GM12878 (cell line): Measurements from ENCODE around the gene ACOT7. TPM values are rescaled to one million over a fixed set of nuclear protein-coding genes. Genes with fewer than 3 reads are reported as not detected.

Source experiments
- ATAC-seq: fragments of 200-7000 bp; cut with Tn5 transposase; 3 replicates; pipeline ENCODE4 v1.9.1; 2020; ENCODE audit warnings: mild to moderate bottlenecking, moderate library complexity
- BruUV-seq: library from RNA; stranded (reverse); fragments of 400-500 nt; replicated peaks from 2 replicates; lab custom pipeline; 2021; lab: Mats Ljungman, UMichigan
- CTCF ChIA-PET: fragments of 300-600 bp; sonication (Branson Sonifier 250); formaldehyde crosslinking; extraction: SDS; loops from one replicate; lab custom pipeline; 2021; ENCODE audit warnings: inconsistent platforms; lab: Yijun Ruan, JAX
- POLR2A ChIA-PET: fragments of 350-600 bp; formaldehyde crosslinking; extraction: SDS; loops from one replicate; lab custom pipeline; 2021; ENCODE audit warnings: inconsistent platforms; lab: Charles Lee
- RAD21 ChIA-PET: fragments of 300-600 bp; sonication (Branson Sonifier 250); formaldehyde crosslinking; loops from one replicate; lab custom pipeline; 2023; ENCODE audit warnings: antibody characterized with exemption; ENCODE audit not compliant: unreplicated experiment; lab: Charles Lee
- SMC1A ChIA-PET: fragments of 300-600 bp; sonication (Branson Sonifier 250); formaldehyde crosslinking; loops from one replicate; lab custom pipeline; 2023; ENCODE audit not compliant: unreplicated experiment, uncharacterized antibody; lab: Charles Lee
- DNase-seq: peaks from one replicate; pipeline ENCODE4 v3.0.0-alpha.2; 2011; ENCODE audit warnings: low read depth, low spot score
- FAIRE-seq: peaks from 3 replicates; lab custom pipeline; 2011; peaks lifted over from hg19 to GRCh38; lab: Jason Lieb, UNC
- H2AFZ ChIP-seq: 2 replicates; pipeline ENCODE4 v1.6.0; 2011; ENCODE audit warnings: low read depth, low read length, control low read depth; ENCODE audit not compliant: control insufficient read depth
- H3K27ac ChIP-seq: 2 replicates; pipeline ENCODE4 v1.5.1; 2011; ENCODE audit warnings: control low read depth; ENCODE audit not compliant: control insufficient read depth, insufficient read depth
- H3K27me3 ChIP-seq, 2 experiments: replicated peaks in 1 of 2; 2 replicates each; pipeline versions ENCODE4 v1.6.0 to v1.6.1; 2011; ENCODE audit warnings: low read length in 1 of 2; ENCODE audit not compliant: control insufficient read depth in 2 of 2, insufficient read depth in 2 of 2
- H3K36me3 ChIP-seq, 2 experiments: 2 replicates each; pipeline ENCODE4 v1.5.1; 2011; ENCODE audit warnings: low read length in 1 of 2; ENCODE audit not compliant: control insufficient read depth in 2 of 2, insufficient read depth in 2 of 2
- H3K4me1 ChIP-seq: 2 replicates; pipeline ENCODE4 v1.6.1; 2011; ENCODE audit warnings: mild to moderate bottlenecking, low read length, moderate library complexity, mixed read lengths; ENCODE audit not compliant: control insufficient read depth, insufficient read depth
- H3K4me2 ChIP-seq: 2 replicates; pipeline ENCODE4 v1.6.0; 2011; ENCODE audit warnings: control low read depth; ENCODE audit not compliant: control insufficient read depth, insufficient read depth
- H3K4me3 ChIP-seq: fragments of 200-600 bp; sonication (generic); 2 replicates; pipeline ENCODE4 v1.5.1; 2016
- H3K79me2 ChIP-seq: 2 replicates; pipeline ENCODE4 v1.6.0; 2011; ENCODE audit warnings: low read length; ENCODE audit not compliant: control insufficient read depth, insufficient read depth
- H3K9ac ChIP-seq: 2 replicates; pipeline ENCODE4 v1.8.0; 2011; ENCODE audit warnings: low read length, control low read depth, mixed read lengths; ENCODE audit not compliant: control insufficient read depth, insufficient read depth
- H3K9me3 ChIP-seq: replicated peaks from 3 replicates; pipeline ENCODE4 v1.5.1; 2011; ENCODE audit warnings: mild to moderate bottlenecking, low read length; ENCODE audit not compliant: control insufficient read depth, insufficient read depth
- H4K20me1 ChIP-seq: 2 replicates; pipeline ENCODE4 v1.6.0; 2011; ENCODE audit not compliant: control insufficient read depth, insufficient read depth
- CREB1 ChIP-seq: IDR thresholded peaks from 2 replicates; pipeline ENCODE4 v1.6.1; 2012; ENCODE audit warnings: low read depth, mild to moderate bottlenecking, inconsistent platforms
- HCFC1 ChIP-seq: fragments of 150-350 bp; IDR thresholded peaks from 2 replicates; pipeline ENCODE4 v1.6.1; 2014; ENCODE audit warnings: low read length
- NR2C1 ChIP-seq: fragments of 450-650 bp; IDR thresholded peaks from 2 replicates; pipeline ENCODE4 v1.6.1; 2017; ENCODE audit warnings: antibody characterized with exemption, mild to moderate bottlenecking, moderate library complexity
- PAX5 ChIP-seq: IDR thresholded peaks from 2 replicates; pipeline ENCODE4 v1.6.1; 2011; ENCODE audit warnings: low read depth, low read length, borderline replicate concordance
- SMAD1 ChIP-seq: fragments of 450-650 bp; IDR thresholded peaks from 2 replicates; pipeline ENCODE4 v1.6.1; 2018; ENCODE audit warnings: mild to moderate bottlenecking, low read depth; ENCODE audit not compliant: partially characterized antibody
- TBL1XR1 ChIP-seq: IDR thresholded peaks from 2 replicates; pipeline ENCODE4 v1.6.1; 2012; ENCODE audit warnings: low read depth, low read length, improper control_type of control experiment
- ZZZ3 ChIP-seq: IDR thresholded peaks from 2 replicates; pipeline ENCODE4 v1.6.1; 2011; ENCODE audit warnings: low read depth; ENCODE audit not compliant: control insufficient read depth, insufficient read length
- WGBS: methylation state at CpG from one replicate; pipeline ENCODE4 v1.1.6; 2016; ENCODE audit warnings: low lambda C conversion rate; ENCODE audit not compliant: insufficient replicate concordance, insufficient coverage; ENCODE audit errors: missing lambda C conversion rate; 5-methylcytosine and 5-hydroxymethylcytosine counted together
- in situ Hi-C: fragments of 300-500 bp; cut with MboI; formaldehyde crosslinking; loops from 9 replicates; pipeline ENCODE4 v1.14.3; 2018; ENCODE audit warnings: mixed read lengths
- intact Hi-C: fragments of 100-400 bp; cut with micrococcal nuclease; formaldehyde crosslinking; loops from one replicate; pipeline ENCODE4 v1.14.2; 2022; ENCODE audit not compliant: unreplicated experiment
- polyA plus RNA-seq, 11 experiments: library from polyadenylated mRNA; depleted of rRNA in 4 of 11; unstranded in 6 of 11; stranded (reverse) in 5 of 11; fragments of >200 nt; fragmentation: Nextera tagmentation in 4 of 11; fragmentation: Illumina TruSeq in 1 of 11; extraction: Ambion mirVana in 4 of 11; extraction: Trizol in 1 of 11; gene quantifications; 1 replicate in 1 of 11; 2 replicates in 10 of 11; pipeline versions ENCODE4 v1.2.1 to v1.2.3, GENCODE V29; 2011 to 2016; ENCODE audit warnings: inconsistent platforms in 2 of 11, missing spikeins in 2 of 11, low read depth in 1 of 11
- total RNA-seq, 4 experiments: library from RNA; depleted of rRNA in 3 of 4; stranded (reverse); fragments of >200 nt in 3 of 4; fragmentation: Illumina TruSeq in 1 of 4; extraction: Trizol in 1 of 4; gene quantifications; 2 replicates each; pipeline versions ENCODE4 v1.2.1 to v1.2.3, GENCODE V29; 2013 to 2021
- TF ChIP-seq, protein P1 (sequence below): fragments of 450-650 bp; IDR thresholded peaks from 2 replicates; pipeline ENCODE4 v1.6.1; 2018; ENCODE audit warnings: mild to moderate bottlenecking, low read depth, moderate library complexity; ENCODE audit not compliant: partially characterized antibody
- TF ChIP-seq, protein P2 (sequence below): IDR thresholded peaks from 2 replicates; pipeline ENCODE4 v1.6.1; 2012; ENCODE audit warnings: improper control_type of control experiment, low read depth, low read length; ENCODE audit not compliant: insufficient replicate concordance

ACOT7 gene
- total and polyA plus RNA-seq, 10 of the 15 experiments (the other 5 are each of a cell fraction or from before 2014, with no cell fraction given): 8.9 to 206 (median 61.2) TPM

DNA sequence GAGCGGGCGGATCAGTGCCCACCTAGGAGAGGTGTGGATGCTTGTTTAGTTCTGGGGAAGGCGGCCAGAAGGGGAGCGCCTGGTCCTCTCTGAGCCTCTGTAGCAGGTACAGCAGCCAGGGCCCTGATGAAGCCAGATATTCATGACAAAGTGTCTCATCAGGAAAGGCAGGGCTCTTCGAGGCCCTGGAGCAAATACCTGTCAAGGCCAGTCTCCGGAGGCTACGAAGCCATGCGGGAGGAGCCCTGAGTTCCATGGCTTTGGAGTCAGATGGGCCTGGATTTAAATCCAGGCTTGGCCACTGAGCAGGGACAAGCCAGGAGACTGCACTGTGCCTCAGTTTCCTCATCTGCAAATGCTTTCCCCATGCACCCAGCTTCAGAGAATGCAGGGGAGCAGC is 107.3 kb downstream of the ACOT7 start:
- no peak for DNase-seq
- in situ Hi-C loops (no loop called here), intact Hi-C loops (no loop called here)
- H2AFZ ChIP-seq: no peak overlapping the region
- peaks cover 17% of the 10 kb centered on the region for H3K4me1 ChIP-seq
- no peak for FAIRE-seq
- no peaks in the 10 kb centered on the region for H3K79me2 ChIP-seq
- no peaks in the 10 kb centered on the region for H3K27me3 ChIP-seq
- TF ChIP-seq TBL1XR1 (no peak), PAX5 (no peak), ZZZ3 (no peak), SMAD1 (no peak), NR2C1 (no peak), CREB1 (no peak), HCFC1 (no peak)
- TF ChIP-seq, protein P1, sequence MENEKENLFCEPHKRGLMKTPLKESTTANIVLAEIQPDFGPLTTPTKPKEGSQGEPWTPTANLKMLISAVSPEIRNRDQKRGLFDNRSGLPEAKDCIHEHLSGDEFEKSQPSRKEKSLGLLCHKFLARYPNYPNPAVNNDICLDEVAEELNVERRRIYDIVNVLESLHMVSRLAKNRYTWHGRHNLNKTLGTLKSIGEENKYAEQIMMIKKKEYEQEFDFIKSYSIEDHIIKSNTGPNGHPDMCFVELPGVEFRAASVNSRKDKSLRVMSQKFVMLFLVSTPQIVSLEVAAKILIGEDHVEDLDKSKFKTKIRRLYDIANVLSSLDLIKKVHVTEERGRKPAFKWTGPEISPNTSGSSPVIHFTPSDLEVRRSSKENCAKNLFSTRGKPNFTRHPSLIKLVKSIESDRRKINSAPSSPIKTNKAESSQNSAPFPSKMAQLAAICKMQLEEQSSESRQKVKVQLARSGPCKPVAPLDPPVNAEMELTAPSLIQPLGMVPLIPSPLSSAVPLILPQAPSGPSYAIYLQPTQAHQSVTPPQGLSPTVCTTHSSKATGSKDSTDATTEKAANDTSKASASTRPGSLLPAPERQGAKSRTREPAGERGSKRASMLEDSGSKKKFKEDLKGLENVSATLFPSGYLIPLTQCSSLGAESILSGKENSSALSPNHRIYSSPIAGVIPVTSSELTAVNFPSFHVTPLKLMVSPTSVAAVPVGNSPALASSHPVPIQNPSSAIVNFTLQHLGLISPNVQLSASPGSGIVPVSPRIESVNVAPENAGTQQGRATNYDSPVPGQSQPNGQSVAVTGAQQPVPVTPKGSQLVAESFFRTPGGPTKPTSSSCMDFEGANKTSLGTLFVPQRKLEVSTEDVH: no peak
- TF ChIP-seq, protein P2, sequence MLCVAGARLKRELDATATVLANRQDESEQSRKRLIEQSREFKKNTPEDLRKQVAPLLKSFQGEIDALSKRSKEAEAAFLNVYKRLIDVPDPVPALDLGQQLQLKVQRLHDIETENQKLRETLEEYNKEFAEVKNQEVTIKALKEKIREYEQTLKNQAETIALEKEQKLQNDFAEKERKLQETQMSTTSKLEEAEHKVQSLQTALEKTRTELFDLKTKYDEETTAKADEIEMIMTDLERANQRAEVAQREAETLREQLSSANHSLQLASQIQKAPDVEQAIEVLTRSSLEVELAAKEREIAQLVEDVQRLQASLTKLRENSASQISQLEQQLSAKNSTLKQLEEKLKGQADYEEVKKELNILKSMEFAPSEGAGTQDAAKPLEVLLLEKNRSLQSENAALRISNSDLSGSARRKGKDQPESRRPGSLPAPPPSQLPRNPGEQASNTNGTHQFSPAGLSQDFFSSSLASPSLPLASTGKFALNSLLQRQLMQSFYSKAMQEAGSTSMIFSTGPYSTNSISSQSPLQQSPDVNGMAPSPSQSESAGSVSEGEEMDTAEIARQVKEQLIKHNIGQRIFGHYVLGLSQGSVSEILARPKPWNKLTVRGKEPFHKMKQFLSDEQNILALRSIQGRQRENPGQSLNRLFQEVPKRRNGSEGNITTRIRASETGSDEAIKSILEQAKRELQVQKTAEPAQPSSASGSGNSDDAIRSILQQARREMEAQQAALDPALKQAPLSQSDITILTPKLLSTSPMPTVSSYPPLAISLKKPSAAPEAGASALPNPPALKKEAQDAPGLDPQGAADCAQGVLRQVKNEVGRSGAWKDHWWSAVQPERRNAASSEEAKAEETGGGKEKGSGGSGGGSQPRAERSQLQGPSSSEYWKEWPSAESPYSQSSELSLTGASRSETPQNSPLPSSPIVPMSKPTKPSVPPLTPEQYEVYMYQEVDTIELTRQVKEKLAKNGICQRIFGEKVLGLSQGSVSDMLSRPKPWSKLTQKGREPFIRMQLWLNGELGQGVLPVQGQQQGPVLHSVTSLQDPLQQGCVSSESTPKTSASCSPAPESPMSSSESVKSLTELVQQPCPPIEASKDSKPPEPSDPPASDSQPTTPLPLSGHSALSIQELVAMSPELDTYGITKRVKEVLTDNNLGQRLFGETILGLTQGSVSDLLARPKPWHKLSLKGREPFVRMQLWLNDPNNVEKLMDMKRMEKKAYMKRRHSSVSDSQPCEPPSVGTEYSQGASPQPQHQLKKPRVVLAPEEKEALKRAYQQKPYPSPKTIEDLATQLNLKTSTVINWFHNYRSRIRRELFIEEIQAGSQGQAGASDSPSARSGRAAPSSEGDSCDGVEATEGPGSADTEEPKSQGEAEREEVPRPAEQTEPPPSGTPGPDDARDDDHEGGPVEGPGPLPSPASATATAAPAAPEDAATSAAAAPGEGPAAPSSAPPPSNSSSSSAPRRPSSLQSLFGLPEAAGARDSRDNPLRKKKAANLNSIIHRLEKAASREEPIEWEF: no peak
- ChIA-PET SMC1A (interaction anchor here (0.6 kb wide), 1 partner anchor 50 kb away, joined by 3 read pairs; no protein-coding TSS in a partner anchor), CTCF (interaction anchor here (1.4 kb wide), 1 partner anchor 40 kb away, joined by 4 read pairs; no protein-coding TSS in a partner anchor), POLR2A (no interaction called here), RAD21 (no interaction called here)
- WGBS: 86% methylated on average over 8 of the region's 8 CpGs
- no TSS peak for BruUV-seq
- H4K20me1 ChIP-seq: no peaks in the 10 kb centered on the region
- no peak for ATAC-seq
- no peak overlapping the region for H3K4me3 ChIP-seq
- no peak overlapping the region for H3K4me2 ChIP-seq
- no peaks in the 10 kb centered on the region for H3K9me3 ChIP-seq
- H3K36me3 ChIP-seq: peaks cover 0 to 8% of the 10 kb centered on the region in 2 experiments; a peak in 2 of 4 replicates
- no peak overlapping the region for H3K9ac ChIP-seq
- no peak overlapping the region for H3K27ac ChIP-seq
